ENCODE data around the gene MBD6.

The MBD6 gene

GRCh38 chr12:57577981-57578758, 55.5 kb downstream of the MBD6 start:
- no peak for DNase-seq (ENCODE audit: low read depth, low spot score)

GRCh38 chr12:57579011-57579410, 56.4 kb downstream of the MBD6 start:
- no peak for DNase-seq (ENCODE audit: low read depth, low spot score)
